Left lung (tissue), 10 donors: ENCODE results near the gene CD69. TPM values are rescaled to one million over a fixed set of nuclear protein-coding genes. Genes with fewer than 3 reads are reported as not detected.

Source experiments
- ATAC-seq: fragments of 200-7000 bp; cut with Tn5 transposase; one replicate; pipeline ENCODE4 v1.9.1; 2020; ENCODE audit warnings: moderate library complexity
- DNase-seq, 4 donors: peaks; one replicate each; pipeline ENCODE4 v3.0.0-alpha.2; 2013 to 2020
- H3K27ac ChIP-seq, 2 donors: fragments of 200-600 bp; sonication (generic) in 1 of 2; one replicate each; pipeline versions ENCODE4 v1.5.0 to v1.8.0; 2020 to 2021
- H3K27me3 ChIP-seq, 2 donors: fragments of 200-600 bp; sonication (generic) in 1 of 2; one replicate each; pipeline versions ENCODE4 v1.5.0 to v1.8.0; 2020 to 2021
- H3K36me3 ChIP-seq, 2 donors: fragments of 200-600 bp; sonication (generic) in 1 of 2; one replicate each; pipeline versions ENCODE4 v1.5.0 to v1.8.0; 2020 to 2021
- H3K4me1 ChIP-seq, 2 donors: fragments of 200-600 bp; one replicate each; pipeline ENCODE4 v1.8.0; 2021
- H3K4me3 ChIP-seq, 2 donors: fragments of 200-600 bp; sonication (generic) in 1 of 2; one replicate each; pipeline versions ENCODE4 v1.5.0 to v1.8.0; 2020 to 2021; ENCODE audit warnings: mild to moderate bottlenecking in 1 of 2
- H3K9me3 ChIP-seq, 2 donors: fragments of 200-600 bp; sonication (generic) in 1 of 2; one replicate each; pipeline versions ENCODE4 v1.5.0 to v1.8.0; 2020 to 2021
- intact Hi-C, 2 donors: fragments of 100-400 bp; cut with DNase I; formaldehyde crosslinking; loops; one replicate each; pipeline versions ENCODE4 v1.11.2 to v1.14.2; 2022
- polyA plus RNA-seq, 6 donors: library from polyadenylated mRNA; unstranded; fragments of 120-200 nt; gene quantifications; one replicate each; pipeline ENCODE4 v1.2.1, GENCODE V29; 2013; ENCODE audit not compliant: insufficient read length in 6 of 6
- total RNA-seq, 2 donors: library from RNA; stranded (reverse); fragmentation: NEBNext Ultra II Directional; extraction: Animal tissue kit (Norgen Biotek cat#: 25700); gene quantifications; one replicate each; pipeline ENCODE4 v1.2.1, GENCODE V29; 2021
- TF ChIP-seq, protein P1 (sequence below), 2 donors: fragments of 200-600 bp; sonication (generic) in 1 of 2; IDR thresholded peaks; one replicate each; pipeline versions ENCODE4 v1.5.0 to v1.8.0; 2021; ENCODE audit warnings: antibody characterized with exemption in 2 of 2
- donor health status: DM: no; HTN: yes; CAD: no.
- donor health status: DM: no; HTN: no; CAD: no.

Gene CD69
- total and polyA plus RNA-seq, 8 donors: 2.8 to 7.0 (median 5.4) TPM

DNA sequence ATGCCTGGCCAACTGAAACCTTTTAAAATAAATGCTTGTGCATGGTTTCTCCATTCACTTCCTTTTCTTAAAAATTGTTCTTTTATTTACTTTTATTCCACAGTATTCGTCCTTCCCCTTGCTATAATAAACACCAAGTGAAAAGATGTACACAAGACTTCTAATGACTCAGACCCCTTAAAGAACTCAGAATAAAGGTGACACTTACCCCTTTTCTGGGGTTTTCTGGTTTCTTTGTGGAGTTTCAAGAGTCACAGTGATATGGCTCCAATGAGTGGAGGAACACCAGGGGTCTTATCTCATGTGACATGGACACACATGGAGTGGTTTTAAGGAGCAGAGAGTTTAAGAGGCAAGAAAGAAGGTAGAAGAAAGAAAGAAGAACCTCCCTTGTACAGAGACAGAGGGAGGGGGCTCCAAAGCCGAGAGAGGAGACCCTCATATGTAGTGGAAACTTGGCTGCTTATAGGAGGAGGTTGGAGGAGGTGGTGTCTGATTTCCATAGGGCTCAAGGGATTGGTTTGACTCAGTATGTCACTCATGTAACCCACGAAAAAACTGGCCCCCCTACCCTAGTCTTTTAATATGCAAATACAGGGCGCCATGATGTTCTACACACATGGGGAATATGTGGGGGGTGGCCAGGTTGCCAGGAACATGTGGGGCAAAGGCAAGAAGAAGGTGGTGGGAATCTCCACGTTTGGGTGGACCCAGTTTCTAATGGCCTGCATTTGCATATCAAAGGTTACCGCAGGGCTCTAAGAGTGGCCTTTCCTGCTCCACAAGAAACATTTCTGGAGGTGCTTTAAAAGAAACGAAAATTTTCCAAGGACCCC is 22.1 kb upstream of the CD69 start:
- no peak for DNase-seq
- Histone ChIP-seq H3K36me3 (no peaks in the 10 kb centered on the region), H3K4me1 (no peaks in the 10 kb centered on the region), H3K4me3 (no peak overlapping the region), H3K9me3 (no peaks in the 10 kb centered on the region), H3K27me3 (no peaks in the 10 kb centered on the region), H3K27ac (no peak overlapping the region)
- intact Hi-C loops: no loop called here
- TF ChIP-seq, protein P1, sequence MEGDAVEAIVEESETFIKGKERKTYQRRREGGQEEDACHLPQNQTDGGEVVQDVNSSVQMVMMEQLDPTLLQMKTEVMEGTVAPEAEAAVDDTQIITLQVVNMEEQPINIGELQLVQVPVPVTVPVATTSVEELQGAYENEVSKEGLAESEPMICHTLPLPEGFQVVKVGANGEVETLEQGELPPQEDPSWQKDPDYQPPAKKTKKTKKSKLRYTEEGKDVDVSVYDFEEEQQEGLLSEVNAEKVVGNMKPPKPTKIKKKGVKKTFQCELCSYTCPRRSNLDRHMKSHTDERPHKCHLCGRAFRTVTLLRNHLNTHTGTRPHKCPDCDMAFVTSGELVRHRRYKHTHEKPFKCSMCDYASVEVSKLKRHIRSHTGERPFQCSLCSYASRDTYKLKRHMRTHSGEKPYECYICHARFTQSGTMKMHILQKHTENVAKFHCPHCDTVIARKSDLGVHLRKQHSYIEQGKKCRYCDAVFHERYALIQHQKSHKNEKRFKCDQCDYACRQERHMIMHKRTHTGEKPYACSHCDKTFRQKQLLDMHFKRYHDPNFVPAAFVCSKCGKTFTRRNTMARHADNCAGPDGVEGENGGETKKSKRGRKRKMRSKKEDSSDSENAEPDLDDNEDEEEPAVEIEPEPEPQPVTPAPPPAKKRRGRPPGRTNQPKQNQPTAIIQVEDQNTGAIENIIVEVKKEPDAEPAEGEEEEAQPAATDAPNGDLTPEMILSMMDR (IDR thresholded peaks at IDR 0.05): no peak
- ATAC-seq: no peak

DNA sequence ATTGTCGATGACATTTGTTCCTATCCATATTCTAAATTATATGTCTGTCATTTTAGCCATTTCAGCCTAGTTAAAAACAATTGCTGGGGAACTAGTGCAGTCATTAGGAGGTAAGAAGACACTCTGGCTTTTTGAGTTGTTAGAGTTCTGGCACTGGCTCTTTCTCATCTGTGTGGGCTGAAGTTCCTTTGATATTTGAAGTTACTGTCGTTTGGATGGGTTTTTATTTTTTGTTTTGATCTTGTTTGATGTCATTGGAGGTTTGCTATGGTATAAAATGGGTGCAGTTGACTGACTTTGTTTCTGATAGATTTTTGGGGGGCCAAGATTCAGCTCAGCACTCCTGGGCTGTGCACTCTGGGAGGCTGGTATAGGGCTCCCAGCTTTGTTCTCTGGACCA is 20.7 kb upstream of the CD69 start:
- TF ChIP-seq, protein P1 (IDR thresholded peaks at IDR 0.05): no peak
- H3K9me3 ChIP-seq: no peaks in the 10 kb centered on the region
- no peaks in the 10 kb centered on the region for H3K27me3 ChIP-seq
- H3K4me3 ChIP-seq: no peak overlapping the region
- no peak overlapping the region for H3K27ac ChIP-seq
- intact Hi-C loops: no loop called here
- ATAC-seq (no peak), DNase-seq (no peak)
- no peaks in the 10 kb centered on the region for H3K4me1 ChIP-seq
- no peaks in the 10 kb centered on the region for H3K36me3 ChIP-seq

DNA sequence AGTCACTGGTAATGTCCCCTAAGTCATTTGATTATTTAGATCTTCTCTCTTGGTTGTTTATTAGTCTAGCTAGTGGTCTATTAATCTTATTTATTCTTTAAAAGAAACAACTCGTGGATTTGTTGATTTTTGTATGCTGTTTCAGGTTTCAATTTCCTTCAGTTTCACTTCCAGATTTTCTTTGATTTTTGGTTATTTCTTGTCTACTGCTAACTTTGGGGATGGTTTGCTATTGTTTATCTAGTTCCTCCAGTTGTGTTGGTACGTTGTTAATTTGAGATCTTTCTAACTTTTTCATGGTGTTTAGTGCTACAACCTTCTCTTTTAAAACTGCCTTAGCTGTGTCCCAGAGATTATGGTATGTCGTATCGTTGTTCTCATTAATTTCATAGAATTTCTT is 18.5 kb upstream of the CD69 start:
- Histone ChIP-seq H3K36me3 (no peaks in the 10 kb centered on the region), H3K4me1 (no peaks in the 10 kb centered on the region), H3K27ac (no peak overlapping the region), H3K27me3 (no peaks in the 10 kb centered on the region), H3K9me3 (no peaks in the 10 kb centered on the region), H3K4me3 (no peak overlapping the region)
- TF ChIP-seq, protein P1 (IDR thresholded peaks at IDR 0.05): no peak
- ATAC-seq: no peak
- intact Hi-C loops: no loop called here
- no peak for DNase-seq

DNA sequence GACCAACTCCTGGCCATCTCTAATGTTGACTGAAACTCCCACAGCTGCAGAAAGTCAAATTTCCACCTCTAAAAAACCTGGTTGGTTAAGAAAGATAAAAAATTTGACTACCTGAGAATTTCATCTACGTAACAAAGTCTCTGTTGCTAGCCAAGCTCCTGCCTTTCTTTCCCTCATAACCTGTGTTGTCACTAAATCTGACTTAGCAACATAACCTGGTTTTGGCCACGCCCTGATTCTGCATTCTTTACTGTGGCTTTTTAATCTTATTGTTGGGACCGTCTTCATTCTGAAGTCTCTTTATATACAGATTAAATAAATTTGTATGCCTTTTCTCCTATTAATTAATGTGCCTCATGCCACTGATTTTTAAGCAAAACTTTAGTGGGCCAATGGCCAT is 16.1 kb upstream of the CD69 start:
- H3K27ac ChIP-seq: no peak overlapping the region
- no peaks in the 10 kb centered on the region for H3K36me3 ChIP-seq
- DNase-seq (no peak), ATAC-seq (no peak)
- no peak overlapping the region for H3K4me3 ChIP-seq
- intact Hi-C loops: no loop called here
- H3K27me3 ChIP-seq: no peaks in the 10 kb centered on the region
- H3K9me3 ChIP-seq: no peaks in the 10 kb centered on the region
- H3K4me1 ChIP-seq: no peaks in the 10 kb centered on the region
- TF ChIP-seq, protein P1 (IDR thresholded peaks at IDR 0.05): no peak

DNA sequence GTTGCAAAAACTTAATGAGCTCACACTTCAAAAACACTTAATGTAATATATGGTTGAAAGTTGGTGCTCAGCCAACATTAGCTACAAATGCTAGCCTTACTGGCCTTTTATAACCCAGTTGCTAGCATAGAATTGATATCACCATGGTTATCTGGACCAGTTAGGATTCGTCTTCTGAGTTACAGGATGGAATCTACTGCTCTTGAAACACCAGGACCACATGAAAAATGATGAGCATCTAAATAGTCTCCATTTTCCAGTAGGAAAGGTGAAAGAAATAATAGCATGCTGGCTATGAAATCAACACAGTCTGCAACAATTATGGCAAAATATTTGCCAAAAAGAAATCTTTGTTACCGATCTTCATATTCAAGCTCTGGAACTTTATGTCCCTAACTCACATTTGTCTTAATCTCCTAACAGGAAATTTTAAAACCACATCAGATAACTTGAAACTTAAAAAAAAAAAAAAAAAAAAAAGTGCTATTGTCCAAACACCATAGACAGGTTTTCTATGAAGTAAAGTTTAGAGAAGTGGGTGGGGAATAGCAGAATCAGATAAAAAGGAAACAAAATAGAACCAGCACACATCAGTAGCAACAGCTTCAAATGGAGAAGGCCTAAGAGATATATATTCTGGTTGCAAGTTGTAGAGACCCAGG is 12.6 kb upstream of the CD69 start:
- no peak overlapping the region for H3K4me3 ChIP-seq
- H3K36me3 ChIP-seq: no peaks in the 10 kb centered on the region
- H3K4me1 ChIP-seq: no peaks in the 10 kb centered on the region
- no peaks in the 10 kb centered on the region for H3K9me3 ChIP-seq
- DNase-seq: no peak
- no peaks in the 10 kb centered on the region for H3K27me3 ChIP-seq
- ATAC-seq: no peak
- intact Hi-C loops: no loop called here
- TF ChIP-seq, protein P1 (IDR thresholded peaks at IDR 0.05): no peak
- H3K27ac ChIP-seq: no peak overlapping the region
